Measurements from ENCODE around the gene TMEM175.

Gene TMEM175

DNA sequence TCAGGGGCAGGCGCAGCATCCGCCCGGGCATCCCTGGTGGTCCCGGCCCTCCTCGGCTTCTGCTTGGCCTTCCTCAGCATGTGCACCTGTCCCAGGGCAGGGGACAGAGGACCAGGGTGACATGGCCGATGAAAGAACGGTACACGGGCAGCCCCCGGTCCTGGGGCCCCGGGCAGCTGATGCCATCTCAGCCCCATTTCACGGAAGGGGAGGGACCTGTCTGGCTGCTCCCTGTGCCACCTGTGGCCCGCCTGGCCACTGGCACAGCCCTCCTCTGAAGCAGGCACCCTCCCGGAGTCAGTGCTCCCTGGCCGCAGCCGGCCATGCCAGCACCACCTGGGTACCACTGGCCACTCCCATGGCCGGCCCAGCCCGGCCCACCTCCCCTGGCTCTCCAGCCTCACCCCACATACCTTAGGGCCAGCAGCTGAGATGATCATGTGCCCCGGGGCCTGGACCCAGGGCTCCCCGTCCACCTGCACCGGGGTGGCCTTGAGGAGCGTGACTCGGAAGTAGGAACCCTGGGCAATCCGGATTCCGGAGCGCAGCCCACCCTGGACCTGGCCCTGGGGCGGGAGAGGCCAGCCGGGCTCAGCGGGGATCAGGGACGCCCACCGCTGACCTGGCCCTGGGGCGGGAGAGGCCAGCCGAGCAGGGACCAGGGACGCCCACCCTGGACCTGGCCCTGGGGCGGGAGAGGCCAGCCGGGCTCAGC, 28.5 kb downstream of the TMEM175 start:
- no peak for DNase-seq

DNA sequence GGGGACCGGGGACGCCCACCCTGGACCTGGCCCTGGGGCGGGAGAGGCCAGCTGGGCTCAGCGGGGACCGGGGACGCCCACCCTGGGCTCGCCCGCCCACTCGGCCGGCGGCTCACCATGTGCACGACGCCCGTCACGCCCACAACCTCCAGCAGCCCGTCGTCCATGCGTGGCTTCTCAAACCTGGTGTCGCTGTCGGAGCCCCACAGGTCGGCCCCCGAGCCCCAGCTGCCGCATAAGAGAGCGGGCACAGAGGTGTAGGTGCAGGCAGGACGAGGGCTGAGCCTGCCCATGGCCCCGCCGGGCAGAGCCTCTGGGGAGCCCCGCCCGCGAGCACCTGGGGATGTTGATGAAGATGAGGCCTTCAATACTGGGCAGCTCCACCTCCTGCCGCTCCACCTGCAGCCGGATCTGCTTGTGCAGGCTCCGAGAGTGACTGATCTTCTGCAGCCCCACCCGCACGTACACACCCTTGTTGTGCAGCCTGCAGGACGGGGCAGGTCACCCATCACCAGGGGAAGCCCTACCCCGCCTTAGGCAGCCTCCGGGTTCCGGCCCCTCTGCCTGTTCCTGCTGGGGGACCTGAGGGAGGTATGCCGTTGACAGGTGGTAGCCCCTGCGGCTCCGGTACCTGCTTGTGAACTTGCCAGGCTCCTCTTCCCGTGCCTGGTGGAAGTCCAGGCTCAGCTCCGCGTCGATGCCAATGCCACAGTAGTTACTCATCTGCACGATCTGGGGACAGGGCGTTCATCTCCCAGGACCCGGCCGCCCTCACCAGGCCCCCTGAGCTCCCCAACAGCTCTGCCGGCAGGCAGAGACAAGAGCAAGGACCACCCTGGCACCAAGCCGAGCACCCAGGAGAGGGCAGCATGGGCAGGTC, 29.3 kb downstream of the TMEM175 start:
- no peak for DNase-seq

DNA sequence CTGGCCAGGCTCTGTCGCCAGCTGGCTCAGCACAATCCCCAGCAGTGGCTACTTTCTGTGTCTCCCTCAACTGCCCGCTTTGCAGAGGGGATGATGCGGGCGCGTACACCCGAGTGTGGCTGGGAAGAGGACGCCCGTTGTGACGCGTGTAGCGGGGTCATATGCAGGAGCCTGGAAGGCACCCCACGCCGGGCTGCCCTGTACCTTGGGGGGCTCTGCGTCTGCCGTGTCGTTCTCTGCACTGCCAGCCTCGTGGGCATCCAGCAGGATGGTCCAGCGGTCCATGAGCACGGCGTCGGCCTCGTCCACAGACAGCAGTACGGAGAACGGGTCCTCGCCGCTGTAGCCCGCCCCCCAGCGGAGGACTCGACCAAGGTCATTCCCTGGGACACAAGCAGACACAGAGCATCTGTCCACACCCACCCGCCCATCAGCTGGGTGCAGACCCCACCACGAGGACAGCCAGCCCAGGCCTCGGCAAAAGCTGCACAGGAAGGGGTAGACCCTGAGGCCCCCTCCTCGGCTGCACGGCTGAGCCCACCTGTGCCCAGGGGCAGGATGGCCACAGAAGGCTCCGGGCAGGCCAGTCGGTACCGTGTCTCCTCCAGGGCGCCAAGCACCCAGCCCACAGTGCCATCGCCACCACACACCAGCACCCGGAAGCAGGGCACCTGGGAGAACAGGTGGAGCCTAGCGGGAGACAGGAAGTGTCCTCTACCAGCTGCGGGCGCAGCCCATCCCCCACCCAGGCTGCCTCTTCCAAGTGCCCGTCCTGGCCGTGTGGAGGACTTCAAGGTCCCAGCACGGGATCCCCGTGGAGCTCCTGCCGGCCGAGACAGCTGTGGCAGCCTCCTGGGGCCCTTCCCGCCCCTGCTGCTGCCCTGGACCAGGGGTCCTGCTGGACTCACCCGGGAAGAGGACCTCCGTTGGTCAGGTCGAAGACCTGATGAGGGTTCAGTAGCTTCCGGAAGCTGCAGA, 30.3 kb downstream of the TMEM175 start:
- no peak for DNase-seq

GRCh38 chr4:963276-964225, 31.3 kb downstream of the TMEM175 start:
- no peak for DNase-seq

DNA sequence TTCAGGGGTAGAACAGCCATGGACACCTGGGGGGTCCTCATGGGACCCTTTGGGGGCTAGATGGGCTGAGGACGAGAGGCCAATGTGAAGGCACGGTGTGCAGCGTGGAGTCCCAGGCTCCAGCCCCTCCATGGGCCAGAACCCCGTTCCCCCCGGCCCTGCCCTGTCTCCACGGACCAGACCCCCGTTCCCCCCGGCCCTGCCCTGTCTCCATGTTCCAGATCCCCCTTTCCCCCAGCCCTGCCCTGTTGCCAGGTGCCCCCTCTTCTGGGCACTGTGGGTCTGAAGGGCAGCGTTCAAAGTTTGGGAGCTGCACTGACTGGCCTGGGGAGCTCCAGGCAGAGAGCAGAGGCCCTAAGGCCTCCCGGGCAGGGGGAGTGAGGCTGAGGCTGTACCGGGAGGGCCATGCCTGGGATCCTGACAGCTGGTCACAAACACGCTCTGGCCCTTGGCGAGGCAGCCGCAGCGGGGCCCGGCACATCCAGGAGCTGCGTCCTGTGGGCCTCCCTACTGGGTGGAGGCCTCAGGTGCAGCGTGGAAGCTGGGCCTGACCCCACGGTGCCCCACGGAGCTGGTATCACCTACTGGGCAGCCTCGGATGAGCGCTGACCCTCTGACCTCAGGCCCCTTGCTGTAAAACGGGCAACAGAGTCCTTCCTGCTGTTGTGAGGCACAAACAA, 32.2 kb downstream of the TMEM175 start:
- DNase-seq: no peak

DNA sequence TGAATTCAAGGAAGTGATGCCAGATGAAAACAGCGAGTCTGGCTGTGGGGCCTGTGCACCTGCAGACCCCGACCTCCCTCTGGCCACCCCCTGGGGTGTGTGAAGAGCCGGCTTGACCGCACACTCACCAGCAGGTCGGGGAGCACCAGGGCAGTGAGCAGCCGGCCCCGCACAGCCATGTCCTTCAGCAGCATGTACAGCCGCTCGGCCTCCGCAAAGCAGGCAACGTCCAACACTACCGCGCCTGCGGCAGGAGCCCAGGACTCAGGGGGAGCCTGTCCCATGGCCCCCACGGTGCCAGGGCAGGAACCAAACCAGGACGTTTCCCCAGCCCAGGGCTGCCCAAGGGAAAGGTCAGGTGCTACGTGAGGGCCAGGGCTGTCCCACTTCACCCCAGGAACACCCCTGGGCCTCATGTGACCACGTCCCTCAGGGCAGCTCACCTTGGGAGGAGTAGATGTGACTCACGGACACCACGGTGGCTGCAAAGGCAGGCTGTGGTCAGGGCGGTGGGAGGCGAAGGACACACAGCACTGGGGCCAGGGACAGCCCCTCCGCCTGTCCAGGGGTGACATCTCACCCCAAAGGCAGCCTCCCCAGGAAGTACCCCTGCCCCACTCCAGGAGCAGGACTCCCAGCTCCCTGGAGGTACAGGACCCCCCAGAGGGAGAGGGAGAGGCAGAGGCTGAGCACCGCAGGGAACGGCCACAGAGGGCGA, 32.9 kb downstream of the TMEM175 start:
- no peak for DNase-seq

DNA sequence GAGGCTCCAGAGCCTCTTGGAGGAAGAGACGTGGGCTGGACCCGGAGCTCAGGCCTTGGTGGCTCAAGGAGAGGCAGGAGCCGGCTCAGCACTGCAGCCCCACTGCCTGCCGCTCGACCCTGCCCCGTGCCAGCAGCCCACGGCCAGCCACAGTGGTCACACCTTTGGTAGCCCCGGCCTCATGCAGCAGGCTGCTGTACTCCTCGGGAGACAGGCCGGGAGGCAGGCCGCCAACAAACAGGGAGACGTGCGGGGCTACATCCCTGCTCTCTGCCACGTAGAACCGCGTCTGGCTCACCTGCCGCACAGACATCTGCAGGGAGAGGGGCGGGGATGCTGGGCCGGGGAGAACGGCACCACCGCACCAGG, 33.5 kb downstream of the TMEM175 start:
- no peak for DNase-seq

- DNase-seq: no peak
Measured at GRCh38 chr4:966266-967112, 34.2 kb downstream of the TMEM175 start.

- no peak for DNase-seq
Measured at GRCh38 chr4:967113-968104, 35.1 kb downstream of the TMEM175 start.

DNA sequence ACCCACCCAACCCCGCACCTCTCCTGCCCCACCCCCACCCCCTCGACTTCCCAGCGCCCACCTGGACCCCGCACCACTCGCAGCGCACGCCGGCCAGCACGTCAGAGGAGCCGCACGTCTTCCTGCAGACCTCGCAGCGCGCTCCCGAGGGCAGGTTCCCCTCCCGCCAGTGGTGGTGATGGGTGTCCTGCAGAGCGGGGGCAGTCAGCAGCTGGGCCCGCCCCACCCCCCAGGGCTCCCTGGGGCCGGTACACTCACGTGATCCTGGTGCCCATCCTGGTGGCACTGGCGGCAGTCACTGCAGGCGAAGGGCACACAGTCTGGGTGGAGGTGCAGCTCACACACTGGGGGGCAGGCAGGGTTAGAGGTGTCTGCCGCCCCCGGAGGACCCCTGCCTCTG, 36.0 kb downstream of the TMEM175 start:
- DNase-seq: no peak

- DNase-seq: no peak
Measured at GRCh38 chr4:968621-969394, 36.5 kb downstream of the TMEM175 start.

DNA sequence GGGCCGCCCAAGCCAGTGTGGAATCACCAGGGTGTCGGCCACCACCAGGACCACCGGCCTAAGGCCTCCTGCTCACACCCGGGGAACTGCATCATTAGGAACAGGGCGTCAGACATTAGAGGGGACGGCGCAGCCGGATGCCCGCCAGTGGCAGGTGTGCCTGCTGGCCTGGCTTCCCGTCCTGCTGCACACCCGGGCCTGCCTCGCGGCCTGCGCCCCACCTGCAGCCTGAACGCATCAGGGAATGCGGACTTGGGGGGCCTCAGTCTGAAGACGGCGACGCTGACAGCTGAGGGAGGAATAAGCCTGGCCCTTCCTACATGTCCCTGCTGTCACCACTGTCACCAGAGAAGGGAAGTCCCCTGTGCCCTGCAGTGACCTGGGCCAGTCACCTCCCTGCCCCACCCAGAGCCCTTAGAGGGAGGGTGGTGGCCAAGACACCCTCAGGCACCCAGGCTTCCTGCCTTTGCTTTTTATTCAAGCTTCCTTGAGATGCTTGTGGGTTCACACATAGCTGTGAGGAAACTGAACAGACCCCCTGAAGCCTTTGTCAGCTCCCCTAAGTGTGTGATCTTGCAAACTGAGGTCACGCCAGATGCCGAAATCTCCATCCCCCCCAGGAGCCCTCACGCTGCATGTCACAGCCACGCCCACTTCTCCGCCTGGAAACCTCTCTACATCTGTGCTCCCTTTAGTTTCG, 37.9 kb downstream of the TMEM175 start:
- DNase-seq: no peak

DNA sequence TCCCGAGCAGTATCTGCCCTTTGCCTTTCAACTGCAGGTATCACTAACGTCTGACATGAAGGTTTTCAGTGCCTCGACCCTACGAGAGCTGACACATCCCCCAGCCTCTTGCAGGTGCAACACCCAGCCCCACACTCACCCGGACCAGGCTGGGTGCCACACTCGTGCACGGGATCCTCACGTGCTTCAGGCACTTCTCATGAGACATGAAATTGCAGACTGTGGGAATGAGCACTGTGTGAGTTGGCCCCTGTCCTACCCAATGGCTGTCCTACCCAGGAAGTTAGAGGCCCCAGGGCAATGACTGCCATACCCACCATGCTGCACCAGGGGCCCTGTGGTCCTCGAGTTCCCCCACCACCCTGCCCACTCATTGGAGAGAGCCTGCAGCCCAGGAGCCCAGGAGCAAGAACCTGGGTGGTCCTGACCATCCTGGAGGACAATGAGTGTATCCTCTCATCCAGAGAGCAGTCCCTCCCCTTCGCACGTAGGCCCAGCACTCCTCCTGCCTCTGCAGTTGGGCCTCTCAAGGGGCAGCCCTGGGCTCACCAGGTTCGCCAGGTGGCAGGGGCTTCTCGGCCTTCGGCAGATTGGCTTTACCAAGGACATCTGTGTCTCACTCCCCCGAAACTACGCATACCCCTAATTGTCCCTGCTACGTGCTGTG, 38.7 kb downstream of the TMEM175 start:
- DNase-seq: no peak

DNA sequence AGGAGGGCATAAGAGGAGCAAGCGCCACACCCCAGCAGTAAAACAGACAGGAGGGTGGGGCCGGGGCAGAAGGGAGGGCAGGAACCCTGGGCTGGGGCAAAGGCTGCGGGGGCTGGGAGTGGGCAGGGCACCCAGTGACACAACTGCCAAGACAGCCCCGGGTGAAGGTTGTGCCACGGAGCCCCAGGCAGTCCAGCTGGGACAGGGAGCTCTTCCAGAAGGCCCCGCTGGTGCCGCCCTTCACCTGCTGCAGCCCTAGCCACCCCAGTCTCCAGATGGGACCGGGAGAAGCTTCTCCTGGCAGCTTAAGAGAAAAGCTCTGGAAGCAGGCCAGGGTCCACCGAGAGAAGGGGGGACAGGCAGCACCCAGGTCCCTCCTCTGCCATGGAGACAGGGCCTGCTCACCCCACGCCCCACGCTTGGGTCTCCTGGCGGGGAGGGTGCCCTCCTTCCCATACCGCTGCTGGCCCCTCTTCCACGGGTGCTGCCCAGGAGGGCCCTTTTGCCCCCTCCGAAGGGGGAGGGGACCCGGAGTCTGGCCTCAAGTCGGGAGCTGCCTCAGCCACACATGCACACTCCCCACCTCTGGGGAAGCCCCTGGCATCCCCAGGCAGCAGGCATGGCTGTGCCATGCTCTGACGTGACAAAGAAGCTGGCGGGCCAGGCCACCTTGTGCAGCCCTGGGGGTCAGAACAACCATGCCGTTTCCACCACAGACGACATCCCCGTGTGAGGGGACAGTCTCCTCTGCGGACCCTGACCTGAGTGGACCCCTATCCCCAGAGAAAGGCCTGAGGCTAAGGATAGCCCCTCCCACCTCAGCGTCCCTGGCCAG, 39.6 kb downstream of the TMEM175 start:
- DNase-seq: no peak

Measured in Kasumi-1 (cell line).